Heart left ventricle (tissue), 13 donors: ENCODE results near the gene STK32C.

Experiments
- CTCF ChIP-seq, 12 donors: fragments of 200-600 bp; sonication (generic) in 4 of 12; IDR thresholded peaks; one replicate each; pipeline versions ENCODE4 v1.5.0 to v1.8.0; 2018 to 2022; ENCODE audit warnings: antibody characterized with exemption in 12 of 12, mild to moderate bottlenecking in 5 of 12
- POLR2A ChIP-seq, 2 donors: fragments of 450-650 bp; IDR thresholded peaks; one replicate each; pipeline ENCODE4 v1.6.1; 2017; ENCODE audit warnings: antibody characterized with exemption in 2 of 2, mild to moderate bottlenecking in 2 of 2, moderate library complexity in 2 of 2
- donor health status: ischemic (EF 13 %, LVEDD 7.1; RV severe dilation, severe dysfunction).
- donor health status: DM: no; HTN: yes; CAD: no.
- donor health status: DM: no; HTN: no; CAD: no.
- donor health status: ischemic (EF 25% LVEDD 6.9; RV normal size, moderate dysfunction).
- donor health status: ischemic (EF 25% LVEDD 5.7; RV mildly dilated, moderate dysfunction).
- donor health status: ischemic (EF 35%, LVEDD 5.7; RV mildly dilated, moderate dysfunction).
- donor health status: nonischemic (EF 11% LVEDD 7.7; RV severe dilation, severe dysfunction).
- donor health status: DM: yes; HTN: yes; CAD: no.
- donor health status: PGD.
- donor health status: ischemic (EF 29% LVEDD 5.4; RV normal size, mild dysfunction).
- donor health status: nonischemic (EF 23%, LVEDD 6.1; RV moderate dilation, normal function).

GRCh38 chr10:132240156-132240555, 67.6 kb downstream of the STK32C start:
- TF ChIP-seq POLR2A (IDR thresholded peaks at IDR 0.05) (no peak), CTCF (IDR thresholded peaks at IDR 0.05) (no peak)
